ENCODE data around the gene COL28A1. TPM values are rescaled to one million over a fixed set of nuclear protein-coding genes. Genes with fewer than 3 reads are reported as not detected.

The COL28A1 gene
- total and polyA plus RNA-seq, 5 donors, result 3.8 to 5.8 (median 4.6) TPM

DNA sequence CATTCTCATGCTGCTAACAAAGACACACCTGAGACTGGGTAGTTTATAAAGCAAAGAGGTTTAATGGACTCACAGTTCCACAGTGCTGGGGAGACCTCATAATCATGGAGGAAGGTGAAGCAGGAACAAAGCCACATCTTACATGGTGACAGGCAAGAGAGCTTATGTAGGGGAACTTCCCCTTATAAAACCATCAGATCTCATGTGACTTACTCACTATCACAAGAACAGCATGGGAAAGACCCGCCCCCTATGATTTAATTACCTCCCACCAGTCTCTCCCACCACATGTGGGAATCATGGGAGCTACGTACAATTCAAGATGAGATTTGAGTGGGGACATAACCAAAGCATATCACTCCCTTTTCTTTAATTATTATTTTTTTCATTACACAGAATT lies 16.6 kb downstream of the COL28A1 start:
- DNase-seq (no peak), ATAC-seq (no peak)
- H3K27me3 ChIP-seq (ENCODE audit: control insufficient read depth, insufficient read depth), result no peaks in the 10 kb centered on the region
- no peaks in the 10 kb centered on the region for H3K9me3 ChIP-seq (ENCODE audit: control insufficient read depth, low read length)
- no peak overlapping the region for H3K4me3 ChIP-seq (ENCODE audit: low read length)
- H3K27ac ChIP-seq (ENCODE audit: low read length), result no peak overlapping the region
- WGBS, result 78% methylated on average over 2 of the region's 2 CpGs
- no peaks in the 10 kb centered on the region for H3K4me1 ChIP-seq (ENCODE audit: control insufficient read depth, insufficient read depth, low read length)
- intact Hi-C loops (cut with DNase I), result no loop called here

DNA sequence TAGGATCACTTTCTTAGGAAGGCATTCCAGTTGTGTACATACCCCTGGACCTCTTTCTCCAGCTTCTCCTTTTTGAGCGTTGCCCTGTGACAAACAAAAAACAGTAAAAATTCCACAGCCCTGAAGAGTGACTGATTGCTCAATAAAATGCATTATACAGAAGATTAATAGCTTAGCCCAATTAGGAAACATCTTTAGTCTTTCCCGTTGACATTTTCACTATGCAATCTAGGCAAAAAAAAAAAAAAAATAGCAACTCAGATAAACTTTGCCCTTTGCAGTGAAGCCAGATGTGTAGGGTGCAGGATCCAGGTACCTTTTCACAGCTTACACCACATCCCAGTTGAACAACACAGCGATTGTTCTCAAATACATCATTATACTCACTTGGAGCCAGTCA lies 17.9 kb downstream of the COL28A1 start:
- Histone ChIP-seq H3K27me3 (ENCODE audit: control insufficient read depth, insufficient read depth) (no peaks in the 10 kb centered on the region), H3K27ac (ENCODE audit: low read length) (no peak overlapping the region), H3K9me3 (ENCODE audit: control insufficient read depth, low read length) (no peaks in the 10 kb centered on the region), H3K4me3 (ENCODE audit: low read length) (no peak overlapping the region), H3K4me1 (ENCODE audit: control insufficient read depth, insufficient read depth, low read length) (no peaks in the 10 kb centered on the region)
- DNase-seq (peak in 1 of 3 donors; percentile 47), ATAC-seq (peak; percentile 83 to 94)
- intact Hi-C loops (cut with DNase I), result no loop called here
- WGBS, result 37% methylated on average over 3 of the region's 3 CpGs

DNA sequence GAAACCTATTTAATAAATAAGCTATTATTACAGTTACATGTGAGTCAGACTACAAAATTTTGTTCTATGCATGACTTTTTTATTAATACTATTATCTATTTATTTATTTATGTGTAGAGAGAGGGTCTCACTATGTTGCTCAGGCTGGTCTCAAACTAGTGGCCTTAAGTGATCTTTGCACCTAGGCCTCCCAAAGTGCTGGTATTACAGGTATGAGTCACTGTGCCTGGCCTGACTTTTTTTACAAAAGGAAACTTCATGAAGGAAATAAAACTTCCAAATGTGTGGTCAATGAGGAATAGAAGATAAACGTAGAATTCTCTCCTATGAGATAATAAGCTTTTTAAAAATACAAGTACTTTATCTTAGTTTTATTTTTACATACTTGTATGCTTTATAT lies 19.0 kb downstream of the COL28A1 start:
- no peak for DNase-seq
- no peak for ATAC-seq
- intact Hi-C loops (cut with DNase I), result no loop called here
- Histone ChIP-seq H3K4me1 (ENCODE audit: control insufficient read depth, insufficient read depth, low read length) (no peaks in the 10 kb centered on the region), H3K27ac (ENCODE audit: low read length) (no peak overlapping the region), H3K9me3 (ENCODE audit: control insufficient read depth, low read length) (no peaks in the 10 kb centered on the region), H3K27me3 (ENCODE audit: control insufficient read depth, insufficient read depth) (no peaks in the 10 kb centered on the region), H3K4me3 (ENCODE audit: low read length) (no peak overlapping the region)
- 56% methylated on average over 1 of the region's 1 CpG for WGBS

DNA sequence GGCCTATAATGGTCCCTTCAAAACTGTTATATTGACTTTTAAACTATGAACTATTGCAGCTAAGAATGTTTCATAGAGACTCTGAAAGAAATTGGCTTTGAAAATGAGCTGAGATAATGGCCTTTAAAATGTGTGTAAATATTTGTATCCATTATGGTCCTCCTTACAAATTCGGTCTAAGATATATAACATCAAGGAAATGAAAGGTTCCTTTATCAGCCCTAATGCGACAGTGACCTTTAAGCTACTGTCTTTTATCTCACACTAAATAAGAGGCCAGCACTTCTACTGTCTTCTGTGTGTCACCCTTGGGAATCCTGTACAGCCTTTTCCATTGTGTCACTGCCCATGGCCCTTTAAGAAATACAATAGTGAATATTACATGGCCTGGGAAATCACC lies 19.5 kb downstream of the COL28A1 start:
- Histone ChIP-seq H3K9me3 (ENCODE audit: control insufficient read depth, low read length) (no peaks in the 10 kb centered on the region), H3K4me3 (ENCODE audit: low read length) (no peak overlapping the region), H3K27me3 (ENCODE audit: control insufficient read depth, insufficient read depth) (no peaks in the 10 kb centered on the region), H3K4me1 (ENCODE audit: control insufficient read depth, insufficient read depth, low read length) (no peaks in the 10 kb centered on the region), H3K27ac (ENCODE audit: low read length) (no peak overlapping the region)
- no peak for ATAC-seq
- WGBS, result 53% methylated on average over 2 of the region's 2 CpGs
- DNase-seq, result no peak
- intact Hi-C loops (cut with DNase I), result no loop called here

DNA sequence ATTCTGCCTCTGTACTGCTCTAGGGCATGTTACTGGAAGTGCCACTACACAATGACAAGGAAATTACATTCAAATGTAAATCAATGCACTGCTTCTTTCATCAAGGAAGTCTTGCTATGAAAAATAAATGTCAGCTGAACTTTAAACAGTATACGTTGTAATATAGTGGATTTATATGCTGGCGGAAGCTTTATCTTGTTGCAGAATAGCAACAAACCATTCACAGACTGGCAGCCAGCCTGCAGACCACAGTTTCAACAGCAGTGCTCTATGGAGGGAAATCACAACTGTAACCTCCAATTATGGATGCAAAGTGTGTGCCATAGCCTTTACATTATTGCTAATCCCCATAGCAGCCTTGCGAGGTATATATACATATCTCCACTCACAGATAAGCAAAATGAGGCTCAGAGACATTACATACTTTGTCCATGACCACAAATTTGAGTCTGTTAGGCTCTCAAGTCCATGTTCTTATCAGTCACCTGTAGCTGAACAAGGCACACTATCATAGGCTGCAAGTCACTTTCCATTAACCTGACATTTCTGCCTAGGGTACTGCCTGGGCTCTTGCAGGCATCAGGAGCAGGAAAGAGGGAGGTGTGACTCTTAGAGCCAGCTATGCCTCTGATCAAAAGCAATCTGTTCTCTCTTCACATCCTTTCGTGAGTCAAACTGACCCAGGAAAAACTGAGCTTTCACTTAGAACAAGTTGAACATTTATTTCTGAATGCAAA lies 22.6 kb downstream of the COL28A1 start:
- H3K4me3 ChIP-seq (ENCODE audit: low read length), result no peak overlapping the region
- no peak overlapping the region for H3K27ac ChIP-seq (ENCODE audit: low read length)
- no peaks in the 10 kb centered on the region for H3K9me3 ChIP-seq (ENCODE audit: control insufficient read depth, low read length)
- DNase-seq, result no peak
- H3K4me1 ChIP-seq (ENCODE audit: control insufficient read depth, insufficient read depth, low read length), result no peaks in the 10 kb centered on the region
- intact Hi-C loops (cut with DNase I), result no loop called here
- no peak for ATAC-seq
- WGBS, result 55% methylated on average over 4 of the region's 4 CpGs
- H3K27me3 ChIP-seq (ENCODE audit: control insufficient read depth, insufficient read depth), result no peaks in the 10 kb centered on the region

- intact Hi-C loops (cut with DNase I), result no loop called here
- DNase-seq (no peak), ATAC-seq (no peak)
- H3K4me1 ChIP-seq (ENCODE audit: control insufficient read depth, insufficient read depth, low read length), result no peaks in the 10 kb centered on the region
- H3K27me3 ChIP-seq (ENCODE audit: control insufficient read depth, insufficient read depth), result no peaks in the 10 kb centered on the region
- no peak overlapping the region for H3K4me3 ChIP-seq (ENCODE audit: low read length)
- no peak overlapping the region for H3K27ac ChIP-seq (ENCODE audit: low read length)
- WGBS, result 67% methylated on average over 3 of the region's 3 CpGs
- no peaks in the 10 kb centered on the region for H3K9me3 ChIP-seq (ENCODE audit: control insufficient read depth, low read length)
Observed at GRCh38 chr7:7510794-7511193, 24.9 kb downstream of the COL28A1 start.

DNA sequence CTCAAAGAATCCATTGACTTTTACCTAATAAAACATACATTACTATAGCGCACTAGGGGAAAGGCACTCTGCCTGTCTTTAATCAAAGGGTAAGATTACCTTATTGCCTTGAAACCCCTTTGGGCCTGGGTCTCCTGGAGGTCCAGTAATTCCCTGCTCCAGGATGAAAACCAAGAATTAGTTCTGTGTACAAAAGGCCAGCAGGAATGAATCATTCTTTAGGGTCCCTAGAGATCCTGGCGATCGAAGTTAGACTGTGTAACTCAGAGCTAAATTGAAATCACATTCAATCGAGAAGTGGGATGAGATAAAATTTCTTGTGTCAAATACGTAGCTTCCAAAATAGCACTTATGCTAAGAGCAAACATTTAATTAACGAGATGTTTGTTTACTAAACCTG lies 29.8 kb downstream of the COL28A1 start:
- Histone ChIP-seq H3K4me1 (ENCODE audit: control insufficient read depth, insufficient read depth, low read length) (no peaks in the 10 kb centered on the region), H3K4me3 (ENCODE audit: low read length) (no peak overlapping the region), H3K27ac (ENCODE audit: low read length) (no peak overlapping the region), H3K9me3 (ENCODE audit: control insufficient read depth, low read length) (no peaks in the 10 kb centered on the region), H3K27me3 (ENCODE audit: control insufficient read depth, insufficient read depth) (no peaks in the 10 kb centered on the region)
- peak in 1 of 2 donors; percentile 55 for ATAC-seq
- no peak for DNase-seq
- WGBS, result 54% methylated on average over 6 of the region's 6 CpGs
- intact Hi-C loops (cut with DNase I), result no loop called here

DNA sequence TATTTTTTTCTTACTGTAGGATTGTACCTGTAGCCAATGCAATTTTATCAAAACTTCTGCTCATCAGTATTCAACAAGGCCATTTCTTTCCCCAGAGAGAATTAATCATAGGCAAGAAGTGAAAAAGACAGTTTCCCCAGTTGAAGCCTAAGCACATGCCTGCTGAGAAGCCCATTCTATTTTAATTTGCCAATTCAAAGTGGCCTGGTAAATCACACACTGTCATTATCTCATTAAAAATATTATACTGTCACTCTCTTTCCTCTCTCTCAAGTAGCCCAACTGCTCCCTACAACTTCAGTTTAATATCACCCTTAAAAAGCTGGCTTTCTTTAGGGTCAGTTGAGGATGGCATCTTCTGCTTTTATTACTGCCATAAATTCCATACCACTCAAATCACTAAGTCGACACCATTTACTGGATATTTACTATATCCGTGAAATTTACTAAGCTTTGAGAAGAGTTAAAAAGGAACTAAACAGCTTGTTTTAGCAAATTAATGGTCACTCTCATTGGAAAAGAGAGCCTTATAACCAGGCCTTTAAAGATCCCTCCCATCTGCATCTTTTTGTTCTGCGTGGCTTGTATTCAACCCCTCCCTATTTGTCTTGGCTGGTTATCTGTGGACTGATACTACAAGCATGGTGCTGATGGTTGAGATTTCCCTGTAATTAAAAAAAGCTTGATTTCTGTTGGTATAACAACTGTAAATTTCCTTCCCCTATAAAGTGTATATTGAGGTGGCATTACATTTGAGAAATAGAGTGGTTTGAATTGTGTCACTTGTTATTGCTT lies 30.6 kb downstream of the COL28A1 start:
- Histone ChIP-seq H3K9me3 (ENCODE audit: control insufficient read depth, low read length) (no peaks in the 10 kb centered on the region), H3K4me3 (ENCODE audit: low read length) (no peak overlapping the region), H3K27me3 (ENCODE audit: control insufficient read depth, insufficient read depth) (no peaks in the 10 kb centered on the region), H3K4me1 (ENCODE audit: control insufficient read depth, insufficient read depth, low read length) (no peaks in the 10 kb centered on the region), H3K27ac (ENCODE audit: low read length) (no peak overlapping the region)
- 70% methylated on average over 3 of the region's 3 CpGs for WGBS
- intact Hi-C loops (cut with DNase I), result no loop called here
- no peak for DNase-seq
- ATAC-seq, result no peak

- Histone ChIP-seq H3K9me3 (ENCODE audit: control insufficient read depth, low read length) (no peaks in the 10 kb centered on the region), H3K27ac (ENCODE audit: low read length) (no peak overlapping the region), H3K4me3 (ENCODE audit: low read length) (no peak overlapping the region), H3K4me1 (ENCODE audit: control insufficient read depth, insufficient read depth, low read length) (no peaks in the 10 kb centered on the region), H3K27me3 (ENCODE audit: control insufficient read depth, insufficient read depth) (no peaks in the 10 kb centered on the region)
- intact Hi-C loops (cut with DNase I), result no loop called here
- ATAC-seq (no peak), DNase-seq (no peak)
- WGBS, result 77% methylated on average over 2 of the region's 2 CpGs
Observed at GRCh38 chr7:7499892-7500291, 35.8 kb downstream of the COL28A1 start.

DNA sequence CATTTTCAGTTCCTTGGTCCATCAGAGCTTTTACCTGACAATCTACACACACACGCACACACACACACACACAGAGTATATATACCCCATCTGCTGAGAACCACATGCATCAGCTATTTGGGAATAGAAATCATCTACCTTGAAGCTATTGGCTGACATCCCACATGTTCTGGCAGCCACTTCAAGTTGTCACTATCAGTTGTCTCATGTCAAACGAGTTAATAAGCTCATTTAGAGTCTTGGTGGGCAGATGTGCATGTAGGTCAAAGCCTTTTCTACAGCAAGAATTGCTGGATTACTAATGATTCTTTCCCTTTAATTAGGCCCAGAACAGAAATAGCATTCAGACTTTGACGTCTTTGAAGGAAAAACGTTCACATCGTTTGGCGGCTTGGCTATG lies 36.8 kb downstream of the COL28A1 start:
- ATAC-seq (no peak), DNase-seq (no peak)
- Histone ChIP-seq H3K4me3 (ENCODE audit: low read length) (no peak overlapping the region), H3K27ac (ENCODE audit: low read length) (no peak overlapping the region), H3K27me3 (ENCODE audit: control insufficient read depth, insufficient read depth) (no peaks in the 10 kb centered on the region), H3K4me1 (ENCODE audit: control insufficient read depth, insufficient read depth, low read length) (no peaks in the 10 kb centered on the region), H3K9me3 (ENCODE audit: control insufficient read depth, low read length) (no peaks in the 10 kb centered on the region)
- WGBS, result 47% methylated on average over 6 of the region's 6 CpGs
- intact Hi-C loops (cut with DNase I), result no loop called here

DNA sequence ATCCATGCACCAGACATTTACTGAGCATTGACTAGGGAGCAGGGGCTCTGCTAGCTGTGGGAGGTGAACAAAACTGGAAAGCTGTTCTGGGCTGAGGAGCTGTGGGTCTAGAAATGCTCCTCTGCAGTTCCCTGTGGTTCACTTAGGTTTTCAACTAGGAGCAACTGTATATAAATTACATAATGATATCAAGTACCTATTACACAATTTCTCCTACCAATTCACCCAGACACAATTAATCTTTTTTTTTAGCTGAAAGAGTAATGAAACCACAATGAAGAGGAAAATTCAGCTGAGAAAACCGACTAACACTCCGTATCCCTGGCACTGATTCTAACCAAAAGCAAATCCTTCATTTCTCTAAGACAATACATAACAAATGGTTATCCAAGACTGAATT lies 39.4 kb downstream of the COL28A1 start:
- no peak overlapping the region for H3K4me3 ChIP-seq (ENCODE audit: low read length)
- no peaks in the 10 kb centered on the region for H3K27me3 ChIP-seq (ENCODE audit: control insufficient read depth, insufficient read depth)
- no peak for DNase-seq
- intact Hi-C loops (cut with DNase I), result no loop called here
- WGBS, result 73% methylated on average over 2 of the region's 2 CpGs
- H3K4me1 ChIP-seq (ENCODE audit: control insufficient read depth, insufficient read depth, low read length), result no peaks in the 10 kb centered on the region
- H3K27ac ChIP-seq (ENCODE audit: low read length), result no peak overlapping the region
- no peak for ATAC-seq
- H3K9me3 ChIP-seq (ENCODE audit: control insufficient read depth, low read length), result no peaks in the 10 kb centered on the region

All from right cardiac atrium (tissue), 5 donors.